ENCODE measurements around the gene ZNF444.
A peak's percentile ranks its signal among the peaks of the same experiment; 100 is the strongest.

The ZNF444 gene

DNA sequence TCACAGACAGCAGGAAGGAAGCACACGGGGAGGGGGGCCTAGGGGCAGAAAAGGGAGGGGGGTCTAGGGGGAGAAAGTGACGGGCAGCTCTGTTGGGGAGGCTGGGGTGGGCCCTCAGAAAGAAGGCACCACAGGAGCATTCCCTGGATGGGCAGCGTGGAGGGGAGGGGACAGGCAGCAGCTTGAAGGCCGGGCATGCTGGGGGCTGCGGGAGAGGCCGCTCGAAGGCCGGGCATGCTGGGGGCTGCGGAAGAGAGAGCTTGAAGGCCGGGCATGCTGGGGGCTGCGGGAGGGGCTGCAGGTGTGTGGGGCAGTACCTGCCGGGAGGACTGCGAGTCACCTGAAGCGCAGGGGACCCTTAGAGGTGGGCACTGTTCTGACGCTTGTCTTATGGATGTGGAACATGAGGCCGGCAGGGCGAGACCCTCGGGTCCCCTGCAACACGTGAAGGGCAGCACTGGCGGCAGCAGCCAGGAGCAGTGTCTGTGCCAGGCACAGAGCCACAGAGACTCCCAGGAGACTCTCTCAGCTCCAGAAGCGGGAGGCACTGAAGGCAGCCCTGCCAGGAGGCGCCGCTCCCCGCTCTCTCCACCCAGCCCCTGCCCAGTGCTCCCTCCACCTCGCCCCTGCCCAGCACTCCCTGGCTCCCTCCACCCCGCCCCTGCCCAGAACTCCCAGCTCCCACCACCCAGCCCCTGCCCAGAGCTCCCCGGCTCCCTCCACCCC is 33.3 kb upstream of the ZNF444 start:
- no peak for DNase-seq

DNA sequence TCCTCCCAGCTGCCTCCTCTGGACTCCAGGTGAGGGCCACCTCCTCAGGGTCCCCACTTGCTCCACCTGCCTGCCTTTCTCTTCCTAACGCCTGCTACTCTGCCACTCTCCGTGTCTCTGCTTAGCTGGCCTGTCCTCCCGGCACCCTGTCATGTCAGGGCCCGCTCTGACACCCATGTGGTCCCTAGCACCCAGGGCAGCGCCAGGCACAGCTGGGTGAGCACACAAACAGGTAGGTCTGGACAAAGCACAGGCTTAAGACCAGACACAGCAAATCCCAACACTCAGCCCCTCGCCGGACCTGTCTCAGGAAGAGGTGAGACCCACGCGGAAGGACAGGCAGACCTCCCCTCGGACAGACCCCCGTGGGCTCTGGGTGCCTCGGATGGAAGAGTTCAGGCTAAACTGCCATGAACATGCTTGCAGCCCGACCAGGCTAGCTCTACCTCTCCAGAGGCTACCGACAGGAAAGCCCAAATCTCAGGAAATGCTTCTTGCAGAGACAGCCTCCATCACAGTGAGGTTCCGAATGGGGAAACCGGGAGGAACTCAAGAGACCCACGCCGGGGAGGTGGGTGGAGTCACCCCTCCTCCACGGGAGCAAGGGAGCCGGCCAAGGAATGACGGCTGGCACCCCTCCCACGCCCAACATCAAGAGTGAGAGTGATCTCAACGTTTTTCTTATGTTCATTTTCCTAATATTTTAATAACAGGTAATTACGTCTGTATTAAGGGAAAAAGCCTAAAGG is 32.5 kb upstream of the ZNF444 start:
- no peak for DNase-seq

- DNase-seq, result no peak
These were observed 31.9 kb upstream of the ZNF444 start for GRCh38 chr19:56109226-56109625.

- no peak for DNase-seq
These were observed 30.3 kb upstream of the ZNF444 start for GRCh38 chr19:56110515-56111448.

DNA sequence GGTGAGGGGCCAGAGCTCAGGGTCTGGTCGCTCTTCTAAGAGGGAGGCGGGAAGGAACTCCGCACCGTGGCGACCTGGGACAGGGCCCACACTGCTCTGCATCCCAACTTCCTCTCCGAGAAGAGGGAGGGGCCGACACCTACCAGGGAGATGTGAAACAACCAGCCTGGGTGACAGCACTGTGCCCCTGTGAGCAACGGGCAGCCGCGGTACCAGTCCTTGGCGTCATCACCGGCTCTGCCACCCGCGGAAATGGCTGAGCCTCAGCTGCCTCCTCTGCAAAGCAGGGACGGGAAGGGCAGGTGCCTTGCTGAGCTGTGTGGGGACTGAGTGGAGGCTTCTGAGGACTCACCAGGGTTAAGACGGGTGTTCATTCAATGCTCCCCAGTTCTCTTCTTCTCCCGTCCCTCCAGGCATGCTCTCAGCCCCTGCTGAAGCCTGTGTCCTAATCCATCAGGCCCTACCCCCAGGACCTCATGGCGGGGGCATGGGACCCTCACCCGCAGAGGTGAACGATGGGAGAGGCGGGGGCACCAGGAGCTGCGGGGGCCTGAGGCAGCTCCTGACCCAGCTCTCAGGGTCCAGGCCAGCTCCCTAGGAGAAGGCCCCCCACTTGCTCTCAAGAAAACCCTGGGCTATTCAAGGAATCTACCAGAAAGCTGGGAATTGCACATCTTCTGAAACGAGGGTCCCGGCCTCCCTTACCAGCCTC is 29.3 kb upstream of the ZNF444 start:
- peak; percentile 75 for DNase-seq

- no peak for DNase-seq
These were observed 28.8 kb upstream of the ZNF444 start for GRCh38 chr19:56112313-56112709.

DNA sequence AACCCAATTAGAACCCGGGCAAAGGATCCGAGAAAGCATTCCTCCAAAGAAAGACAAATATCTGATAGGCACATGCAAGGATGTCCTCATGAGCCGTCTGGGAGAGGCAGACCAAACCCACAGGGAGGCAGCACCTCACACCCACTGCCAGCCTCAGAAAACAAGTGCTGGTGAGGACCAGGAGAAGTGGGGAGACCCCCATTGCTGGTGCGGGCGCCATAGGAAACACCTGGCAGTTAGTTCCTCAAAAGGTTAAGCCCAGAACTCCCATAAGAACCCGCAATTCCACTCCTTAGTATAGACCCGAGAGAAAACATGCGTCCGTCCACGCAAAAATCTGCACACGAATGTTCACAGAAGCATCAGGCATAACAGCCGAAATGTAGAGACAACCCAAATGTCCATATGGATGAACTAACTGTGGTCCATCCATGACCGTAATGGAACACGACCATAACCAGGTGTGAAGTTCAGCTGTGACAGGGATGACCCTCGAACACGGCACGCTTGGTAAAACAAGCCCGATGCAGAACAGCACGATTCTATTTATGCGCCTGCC is 27.9 kb upstream of the ZNF444 start:
- peak; percentile 41 for DNase-seq

DNA sequence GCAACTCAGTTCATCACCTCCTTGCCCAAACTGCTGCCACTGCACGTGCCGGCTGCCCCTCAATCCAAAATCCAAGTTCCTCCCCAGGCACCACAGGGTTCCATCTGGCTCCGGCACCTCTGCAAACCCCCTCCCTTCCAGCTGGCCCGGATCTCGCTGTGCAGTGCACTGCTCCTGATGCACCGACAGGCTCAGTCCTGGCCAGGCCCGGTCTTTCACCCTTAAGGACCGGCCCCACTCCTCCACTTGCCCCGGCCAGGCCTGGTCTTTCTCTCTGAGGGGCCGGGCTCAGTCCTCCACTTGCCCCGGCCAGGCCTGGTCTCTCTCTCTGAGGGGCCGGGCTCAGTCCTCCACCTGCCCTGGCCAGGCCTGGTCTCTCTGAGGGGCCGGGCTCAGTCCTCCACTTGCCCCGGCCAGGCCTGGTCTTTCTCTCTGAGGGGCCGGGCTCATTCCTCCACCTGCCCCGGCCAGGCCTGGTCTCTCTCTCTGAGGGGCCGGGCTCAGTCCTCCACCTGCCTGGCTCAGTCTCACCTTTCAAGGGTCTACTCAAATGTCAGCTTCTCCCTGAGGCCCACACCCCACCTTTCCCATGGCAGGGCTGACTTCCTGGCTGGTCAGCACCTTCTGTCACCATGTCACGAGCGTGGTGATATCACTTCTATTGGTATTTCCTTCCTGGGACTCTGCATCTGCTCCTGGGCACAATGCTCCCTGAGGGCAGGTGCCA is 26.9 kb upstream of the ZNF444 start:
- DNase-seq, result no peak

DNA sequence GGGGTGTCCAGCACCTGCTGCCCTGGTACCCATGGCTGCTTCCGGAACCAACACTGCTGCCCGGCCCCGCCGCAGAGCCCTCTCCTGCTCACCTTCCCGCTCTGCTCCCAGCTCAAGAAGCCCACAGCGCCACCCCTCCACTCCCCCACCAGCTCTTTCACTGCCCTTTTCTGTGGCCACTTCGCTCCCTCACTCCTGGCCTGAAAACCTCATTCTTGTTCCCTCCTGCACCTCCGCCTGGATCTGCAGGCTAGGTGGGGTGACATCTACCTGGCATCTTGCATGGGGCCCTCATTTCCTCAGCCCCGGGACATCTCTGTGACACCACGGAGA is 26.3 kb upstream of the ZNF444 start:
- DNase-seq, result no peak

DNA sequence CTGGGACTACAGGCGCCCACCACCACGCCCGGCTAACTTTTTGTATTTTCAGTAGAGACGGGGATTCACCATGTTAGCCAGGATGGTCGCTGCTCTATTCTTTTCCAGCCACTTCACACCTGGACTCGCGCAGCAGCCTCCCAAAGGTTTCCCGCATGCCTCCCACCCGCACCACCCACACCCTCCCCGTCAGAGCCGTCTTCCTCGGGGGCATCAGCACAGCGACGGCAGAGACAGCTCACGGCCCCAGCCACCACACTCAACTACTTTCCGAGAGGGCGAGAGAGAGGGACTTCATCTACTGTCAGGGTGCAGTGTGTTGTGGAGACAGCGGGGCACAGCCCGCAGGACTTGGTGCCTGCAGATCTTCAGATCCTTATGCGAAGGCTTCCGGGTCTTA is 25.6 kb upstream of the ZNF444 start:
- DNase-seq, result no peak

DNA sequence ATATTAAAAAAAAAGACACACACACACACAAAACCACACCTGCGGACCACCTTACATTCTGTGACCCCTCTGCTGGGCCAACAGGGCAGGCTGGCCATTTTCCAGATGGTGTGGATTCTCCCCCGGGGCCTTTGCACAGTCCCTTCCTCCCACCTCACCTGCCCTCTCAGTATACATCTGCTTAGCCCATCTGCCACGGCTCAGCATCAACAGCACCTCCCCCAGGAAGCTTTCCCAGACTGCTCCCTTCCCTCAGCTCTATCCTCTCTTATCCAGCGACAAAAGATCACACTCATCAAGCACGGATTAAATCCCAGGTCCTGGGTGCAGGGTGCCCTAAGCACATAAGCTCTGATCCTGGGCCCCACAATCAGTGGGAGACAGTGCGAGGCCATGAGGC is 24.5 kb upstream of the ZNF444 start:
- no peak for DNase-seq

DNA sequence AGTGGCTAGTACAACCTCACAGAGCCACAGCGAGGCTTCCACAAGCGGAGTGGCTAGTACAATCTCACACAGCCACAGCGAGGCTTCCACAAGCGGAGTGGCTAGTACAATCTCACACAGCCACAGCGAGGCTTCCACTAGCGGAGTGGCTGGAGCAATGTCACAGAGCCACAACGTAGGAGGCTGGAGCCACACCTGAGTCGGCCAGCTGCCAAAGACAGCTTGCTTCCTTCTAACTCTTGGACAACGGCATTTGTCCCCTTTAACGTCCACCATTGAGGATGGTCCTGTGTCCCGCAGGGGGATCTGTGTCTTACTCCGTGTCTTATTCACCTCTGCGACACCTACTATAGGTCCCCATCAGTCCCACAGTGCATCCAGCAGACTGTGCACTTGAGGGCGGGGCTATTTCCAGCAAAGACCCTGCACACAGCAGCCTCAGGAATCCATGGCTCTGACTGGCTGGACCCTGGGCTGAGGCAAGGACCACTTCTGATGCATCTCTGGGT is 23.7 kb upstream of the ZNF444 start:
- no peak for DNase-seq

- DNase-seq, result no peak
These were observed 23.2 kb upstream of the ZNF444 start for GRCh38 chr19:56117889-56118288.

DNA sequence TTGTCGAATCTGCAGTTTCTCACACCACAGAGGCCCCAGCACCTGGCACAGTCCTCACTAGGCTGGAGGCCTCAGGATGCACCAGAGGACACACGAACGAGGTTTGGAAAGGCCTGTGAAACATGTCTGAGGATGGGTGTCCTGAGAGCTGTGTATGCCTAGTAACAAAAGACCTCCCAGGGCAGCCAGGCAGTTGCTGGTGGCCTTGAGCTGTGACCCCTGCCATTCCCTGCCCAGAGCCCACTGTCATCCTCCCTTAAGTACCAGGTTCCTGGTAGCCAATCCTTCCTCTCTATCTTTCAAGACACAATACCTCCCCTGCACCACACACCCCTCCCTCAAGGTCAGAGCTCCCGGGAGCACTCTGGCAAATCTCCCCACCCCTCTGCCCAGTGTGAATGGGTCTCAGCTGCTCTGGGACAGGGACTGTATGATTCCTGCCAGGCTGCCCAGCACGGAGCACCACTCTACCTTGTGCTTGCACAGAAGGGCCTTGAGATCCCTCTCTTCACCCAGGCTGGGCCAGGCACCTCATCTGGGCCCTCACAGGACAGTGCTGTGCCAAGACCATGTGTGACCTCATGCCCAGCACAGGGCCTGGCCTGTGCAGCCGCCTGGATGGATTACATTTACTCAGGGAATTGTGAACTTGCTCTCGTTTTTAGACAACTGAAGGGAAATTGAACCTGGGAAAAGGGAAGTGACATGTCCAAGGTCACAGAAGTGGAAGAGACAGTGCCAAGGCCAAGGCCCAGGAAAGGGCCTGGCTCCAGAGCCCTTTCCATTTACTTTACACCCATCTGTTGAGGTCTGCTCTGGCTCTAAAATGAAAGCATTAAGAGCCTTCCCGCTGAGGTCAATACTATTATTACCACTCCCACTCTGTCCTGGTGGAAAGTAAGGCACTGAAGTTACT is 22.2 kb upstream of the ZNF444 start:
- no peak for DNase-seq

DNA sequence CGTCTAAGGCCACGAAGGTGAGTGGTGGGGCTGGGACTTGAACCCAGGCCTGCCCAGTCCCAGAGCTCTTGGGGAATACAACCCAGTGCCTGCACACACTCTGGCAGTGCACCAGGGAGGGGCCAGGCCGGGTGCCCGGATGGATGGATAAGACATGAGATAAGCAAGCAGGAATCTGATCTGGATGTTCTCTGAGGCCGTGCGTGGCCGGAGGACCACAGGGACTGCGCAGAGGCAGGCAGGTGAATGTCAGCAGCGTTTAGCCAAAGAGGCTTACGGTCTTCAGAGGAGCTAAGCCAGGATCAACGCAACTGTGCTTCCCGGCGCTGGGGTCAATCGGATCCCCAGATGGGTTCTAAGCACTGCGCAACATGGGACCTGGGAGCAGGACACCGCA is 21.5 kb upstream of the ZNF444 start:
- no peak for DNase-seq

DNA sequence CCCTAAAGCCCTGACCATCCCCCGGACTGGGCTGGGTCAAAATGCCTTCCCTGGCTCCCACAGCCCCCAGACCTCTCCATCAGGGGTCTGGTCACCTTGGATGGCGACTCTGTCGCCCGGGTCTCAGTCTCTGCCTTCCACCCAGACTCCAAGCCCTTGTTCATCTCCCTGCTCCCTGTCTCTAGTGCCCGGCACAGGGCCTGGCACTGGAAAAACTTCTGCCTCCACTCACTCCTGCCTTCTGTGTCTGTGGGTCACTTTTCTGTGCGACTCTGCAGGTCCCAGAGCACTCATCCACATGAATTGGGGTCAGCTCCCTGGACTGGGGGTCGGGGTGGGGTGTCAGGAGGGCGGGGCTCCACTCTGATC is 21.1 kb upstream of the ZNF444 start:
- DNase-seq, result no peak

DNA sequence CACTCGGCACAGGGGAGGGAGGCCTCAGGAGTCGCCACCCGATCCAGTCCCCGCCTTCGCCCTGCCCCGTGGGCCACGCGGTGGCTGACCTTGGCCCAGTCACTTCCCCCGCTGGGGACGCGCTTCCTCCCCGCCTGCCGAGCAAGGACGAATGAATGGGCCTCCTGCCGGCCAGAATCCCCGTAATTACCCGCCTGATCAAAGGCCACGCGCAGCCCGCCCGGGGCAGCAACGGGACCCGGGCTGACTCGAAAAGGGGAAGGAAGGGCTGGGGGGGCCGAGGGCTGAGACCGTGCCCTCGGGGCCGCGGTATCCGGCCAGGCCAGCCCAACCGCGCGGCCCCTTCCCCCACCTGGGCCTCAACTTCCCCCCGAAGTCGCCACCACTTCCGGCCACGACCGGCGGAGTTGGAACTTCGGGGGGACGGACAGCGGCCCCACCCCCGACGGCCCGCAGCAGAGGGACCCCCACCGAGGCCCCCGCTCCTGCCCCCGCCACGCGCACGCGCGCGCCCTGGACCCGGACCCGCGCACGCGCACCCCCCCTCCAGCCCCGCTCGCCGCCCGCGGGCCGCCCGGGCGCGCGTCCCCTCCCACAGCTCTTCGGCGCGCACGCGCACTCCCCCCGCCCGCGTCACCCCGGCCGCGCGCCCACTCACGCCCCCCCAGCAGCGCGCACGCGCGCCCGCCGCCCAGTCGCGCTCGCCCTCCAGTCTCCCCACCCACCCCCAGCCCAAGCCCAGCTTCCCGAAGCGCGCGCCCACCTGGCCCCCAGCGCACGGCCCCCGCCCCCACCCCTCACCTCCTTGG is 20.5 kb upstream of the ZNF444 start:
- peak; percentile 82 for DNase-seq

- DNase-seq, result peak; percentile 98
These were observed 19.6 kb upstream of the ZNF444 start, which contains the start of gene ZNF787 for GRCh38 chr19:56121180-56122167. TSS of gene ZNF787 (minus strand) at chr19:56121295. CDS start at chr19:56103217, 18,078 bp downstream.
